GM18507 (cell line): ENCODE data around the gene MAP4K3.

ENCODE experiments used
- DNase-seq: peaks from one replicate; pipeline ENCODE4 v3.0.0; 2011; ENCODE audit warnings: low read depth; ENCODE audit not compliant: insufficient read length; ENCODE audit errors: extremely low spot score
- FAIRE-seq: peaks from 2 replicates; lab custom pipeline; 2011; peaks lifted over from hg19 to GRCh38; lab: Jason Lieb, UNC

The MAP4K3 gene

DNA sequence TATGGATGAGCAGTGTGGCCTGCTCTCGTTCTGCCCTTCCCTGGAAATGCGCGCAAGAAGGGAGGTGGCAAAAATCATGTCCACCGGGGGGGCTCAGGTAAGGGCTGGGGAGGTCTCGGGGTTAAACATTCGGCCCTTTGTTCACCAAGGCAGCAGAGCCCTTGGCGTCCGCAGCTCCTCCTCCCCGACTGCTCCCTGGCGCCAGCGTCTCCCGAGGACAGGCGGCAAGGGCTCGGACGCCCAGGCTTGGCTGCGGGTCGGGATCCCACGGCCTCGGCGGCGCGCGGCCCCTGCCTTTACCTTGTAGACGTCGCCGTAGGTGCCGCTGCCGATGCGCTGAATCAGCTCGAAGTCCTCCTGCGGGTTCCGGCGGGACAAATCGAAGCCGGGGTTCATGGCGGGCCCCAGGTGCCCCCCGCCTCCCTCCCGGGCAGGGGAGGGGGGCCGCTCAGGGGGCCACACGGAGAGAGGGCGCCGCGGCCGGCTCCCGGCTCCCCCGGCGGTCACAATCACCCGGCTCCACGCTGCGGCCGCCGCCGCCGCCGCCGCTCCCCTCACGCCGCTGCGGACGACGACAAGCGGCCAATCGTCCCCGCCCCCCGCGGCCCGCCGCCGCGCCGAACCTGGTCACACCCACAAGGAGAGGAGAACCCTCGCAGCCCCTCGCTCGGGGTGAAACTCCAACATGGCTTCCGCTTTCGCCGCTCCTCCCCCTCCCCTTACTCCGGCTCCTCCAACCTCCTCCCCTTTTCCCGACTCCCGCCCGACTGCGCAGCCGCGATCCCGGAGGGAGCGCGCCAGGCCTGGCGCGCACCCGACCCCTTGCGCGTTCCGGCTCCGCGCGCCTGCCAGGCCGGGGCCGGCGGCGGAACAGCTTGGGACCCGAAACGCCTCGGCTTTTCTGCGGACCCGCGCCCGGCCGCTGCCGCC is at the start of gene MAP4K3:
Gene MAP4K3, minus strand, starts transcription at position 694 of the 930 bp plus-strand sequence. Its CDS starts 298 bp downstream, at position 396.
- DNase-seq (peak; percentile 73), FAIRE-seq (peak; percentile 75)

DNA sequence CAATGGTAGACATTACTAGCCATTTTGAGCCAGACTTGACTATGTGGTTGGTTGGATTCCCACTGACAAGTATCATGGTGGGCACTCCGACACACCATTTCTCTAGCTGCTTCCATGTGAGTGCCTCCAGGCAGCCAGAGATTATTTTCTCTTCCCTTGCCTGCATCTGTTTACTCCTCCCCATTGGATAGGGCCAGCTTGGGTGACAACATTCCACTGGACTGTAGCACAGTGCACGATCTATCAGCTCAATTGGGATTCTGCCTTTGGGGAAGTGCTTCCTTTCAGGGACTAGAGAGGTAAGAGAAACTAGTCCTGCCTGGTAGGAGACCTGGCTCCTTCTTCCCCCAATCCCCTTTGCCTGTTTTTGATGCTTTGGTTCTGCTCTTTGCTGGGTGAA is 49.0 kb upstream of the MAP4K3 start:
- FAIRE-seq (no peak), DNase-seq (no peak)

DNA sequence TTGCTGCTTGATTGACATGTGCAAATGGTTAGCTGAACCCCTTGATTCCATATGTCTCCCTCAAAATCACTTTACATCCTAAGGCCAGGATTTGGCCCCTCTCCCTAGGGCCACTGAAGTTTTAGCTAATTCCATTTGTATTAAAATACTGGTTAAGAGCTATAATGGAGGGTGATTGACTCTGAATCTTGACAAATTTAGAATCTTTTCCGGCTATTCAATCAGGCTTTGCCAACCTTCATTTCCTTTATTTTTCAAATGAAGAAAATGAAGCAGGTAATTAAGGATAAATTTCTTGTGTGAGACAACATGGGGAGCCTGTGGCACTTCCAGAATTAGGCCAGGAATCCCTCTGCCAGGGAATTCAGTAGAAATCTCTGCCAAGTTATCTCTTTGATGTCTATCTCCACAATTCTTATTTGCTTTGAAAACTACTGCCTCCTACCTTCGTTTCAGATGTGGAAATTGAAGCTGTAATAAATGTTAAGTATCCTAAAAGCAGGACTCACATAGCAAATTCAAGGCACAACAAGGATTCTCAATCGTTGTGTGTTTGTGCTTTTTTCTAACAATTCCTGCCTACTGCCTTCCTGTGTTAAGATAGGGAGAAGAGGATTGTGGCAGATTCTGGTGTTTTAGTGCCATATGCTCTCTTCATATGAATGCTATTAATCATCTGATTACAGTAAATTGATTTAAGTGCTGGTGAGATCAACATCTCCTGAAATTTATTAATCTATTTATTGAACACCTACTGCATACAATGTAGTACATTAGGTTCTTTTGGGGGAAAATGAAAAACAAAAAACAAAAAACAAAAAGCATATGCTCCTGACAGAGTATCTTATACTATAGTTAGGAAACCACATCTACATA is 47.8 kb upstream of the MAP4K3 start:
- DNase-seq (no peak), FAIRE-seq (no peak)

DNA sequence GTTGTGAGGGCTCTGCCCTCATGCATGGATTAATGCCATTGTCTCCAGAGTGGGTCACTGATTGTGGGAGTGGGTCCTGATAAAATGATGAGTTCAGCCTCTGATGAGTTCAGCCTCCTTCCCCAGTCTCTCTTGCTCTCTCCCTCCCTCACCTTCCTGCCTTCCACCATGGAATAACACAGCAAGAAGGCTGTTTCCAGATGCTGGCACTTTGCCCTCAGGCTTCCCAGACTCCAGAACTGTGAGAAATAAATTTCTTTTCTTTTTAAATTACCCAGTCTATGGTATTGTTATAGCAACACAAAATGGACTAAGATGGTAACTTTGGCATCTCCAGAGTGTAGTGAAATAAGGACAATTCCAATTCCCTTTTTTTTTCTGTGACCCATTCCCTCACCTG is 47.1 kb upstream of the MAP4K3 start:
- DNase-seq (no peak), FAIRE-seq (no peak)

DNA sequence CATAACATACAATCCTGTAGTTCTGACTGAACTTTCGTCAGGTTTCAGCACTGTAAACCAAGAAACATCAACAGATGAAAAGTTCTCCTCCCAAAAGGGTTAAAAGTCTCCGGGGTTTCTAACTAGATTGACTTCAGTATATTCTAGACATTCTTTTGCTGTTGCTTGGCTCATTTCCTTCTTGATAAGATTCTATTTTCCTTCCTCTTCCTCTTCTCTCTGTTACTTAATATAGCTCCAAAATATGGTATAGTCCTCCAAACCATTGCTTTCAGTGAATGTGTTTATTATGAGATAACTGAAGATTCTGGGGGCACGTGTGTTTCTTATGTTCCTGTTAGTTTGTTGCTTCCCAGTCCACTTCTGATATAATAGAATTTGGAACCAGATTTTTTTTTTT is 46.4 kb upstream of the MAP4K3 start:
- DNase-seq (no peak), FAIRE-seq (no peak)

DNA sequence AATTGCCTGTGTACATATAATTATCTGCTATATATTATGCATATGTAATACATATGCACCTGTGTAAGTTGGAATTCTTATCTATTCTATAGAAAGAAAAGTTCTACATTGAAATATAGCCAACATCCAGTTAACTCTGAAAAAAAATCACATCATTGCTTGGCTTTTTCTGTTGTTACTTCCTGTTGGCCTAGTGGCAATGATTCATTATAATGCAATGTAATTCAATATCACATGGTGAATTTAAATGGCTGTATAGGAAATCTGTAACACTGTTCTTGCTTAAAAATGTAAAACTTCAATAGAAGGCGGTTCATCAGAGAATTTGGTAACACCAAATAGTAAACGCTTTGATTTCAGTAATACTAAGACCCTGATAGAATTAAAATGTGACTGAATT is 44.5 kb upstream of the MAP4K3 start:
- no peak for DNase-seq
- FAIRE-seq, result no peak

DNA sequence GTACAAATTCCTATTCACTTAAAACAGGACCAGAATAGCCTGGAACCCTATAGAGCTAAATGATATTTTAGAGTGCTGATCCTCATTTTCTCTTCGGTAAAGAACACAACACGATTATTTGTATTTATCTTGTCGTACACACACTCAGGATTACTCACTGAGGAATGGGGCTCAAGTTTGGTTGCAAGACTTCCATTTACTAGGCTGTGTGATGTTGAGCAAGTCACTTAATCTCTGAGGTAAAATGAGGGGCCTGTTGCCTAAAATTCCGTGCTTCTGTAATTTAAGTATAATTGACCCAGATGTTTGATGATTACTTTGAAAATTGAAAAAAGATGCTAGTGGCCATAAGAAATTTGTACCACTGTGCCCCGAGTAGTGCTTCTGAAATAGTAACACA is 42.6 kb upstream of the MAP4K3 start:
- FAIRE-seq (no peak), DNase-seq (no peak)

DNA sequence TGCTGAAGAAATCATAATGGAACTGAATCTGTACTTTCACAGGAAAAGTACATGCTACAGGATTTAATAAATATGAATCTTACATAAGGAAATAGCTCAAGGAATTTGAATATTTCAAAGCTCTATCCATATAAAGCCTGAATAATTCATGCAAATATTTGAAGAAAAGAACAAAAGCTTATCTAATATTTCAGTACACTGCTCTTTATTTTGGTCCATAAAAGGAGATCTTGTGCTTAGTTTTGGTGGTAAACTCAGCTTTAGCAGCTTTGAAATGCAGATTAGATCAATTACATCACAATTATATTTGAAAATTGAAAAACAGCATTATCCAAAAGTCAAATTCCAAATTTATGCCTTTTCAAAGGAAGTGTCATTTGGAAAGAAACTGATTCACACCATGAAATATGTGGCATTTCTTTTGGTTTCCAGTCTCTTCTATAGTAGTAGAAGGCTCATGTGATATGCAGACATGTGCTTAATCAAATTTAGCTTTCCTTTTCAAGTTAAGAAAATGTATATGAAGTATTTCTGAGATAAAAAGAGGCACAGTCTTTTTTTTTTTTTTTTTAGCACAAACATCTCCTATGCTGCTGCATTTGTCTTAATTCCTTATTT is 42.1 kb upstream of the MAP4K3 start:
- no peak for FAIRE-seq
- no peak for DNase-seq

DNA sequence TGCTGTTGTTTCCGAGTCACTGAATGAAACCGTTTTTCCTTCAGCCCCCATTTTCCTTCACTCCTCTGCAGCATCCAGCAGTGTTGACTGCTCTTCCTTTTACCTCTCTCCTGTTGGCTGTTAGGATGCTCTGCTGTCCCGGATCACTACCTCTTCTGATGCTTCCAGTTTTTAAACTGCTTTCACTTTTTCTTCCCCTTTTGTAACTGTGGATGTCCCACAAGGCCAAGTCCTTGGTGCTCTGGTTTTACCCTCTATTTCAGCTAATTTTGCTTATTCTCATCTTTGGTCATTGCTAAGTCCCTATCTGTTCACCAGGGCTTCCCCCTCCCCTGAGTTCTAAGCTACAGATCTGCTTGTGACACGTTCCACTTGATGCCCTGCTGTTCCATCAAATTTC is 39.4 kb upstream of the MAP4K3 start:
- DNase-seq (no peak), FAIRE-seq (peak; percentile 78)

DNA sequence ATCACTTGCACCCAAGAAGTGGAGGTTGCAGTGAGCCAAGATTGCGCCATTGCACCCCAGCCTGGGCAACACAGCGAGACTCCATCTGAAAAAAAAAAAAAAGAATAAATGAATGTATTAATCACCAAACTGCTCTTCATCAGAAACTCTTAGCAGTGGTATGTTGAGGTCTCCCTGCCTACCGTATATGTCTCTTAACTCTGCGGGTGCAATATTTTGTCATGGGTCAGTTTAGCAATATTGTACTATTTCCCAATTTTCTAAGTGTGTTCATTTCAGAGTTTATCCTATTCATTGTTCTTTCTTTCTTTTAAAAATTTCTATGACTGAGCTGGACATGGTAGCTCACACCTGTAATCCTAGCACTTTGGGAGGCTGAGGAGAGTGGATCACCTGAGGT is 37.9 kb upstream of the MAP4K3 start:
- FAIRE-seq, result no peak
- no peak for DNase-seq

DNA sequence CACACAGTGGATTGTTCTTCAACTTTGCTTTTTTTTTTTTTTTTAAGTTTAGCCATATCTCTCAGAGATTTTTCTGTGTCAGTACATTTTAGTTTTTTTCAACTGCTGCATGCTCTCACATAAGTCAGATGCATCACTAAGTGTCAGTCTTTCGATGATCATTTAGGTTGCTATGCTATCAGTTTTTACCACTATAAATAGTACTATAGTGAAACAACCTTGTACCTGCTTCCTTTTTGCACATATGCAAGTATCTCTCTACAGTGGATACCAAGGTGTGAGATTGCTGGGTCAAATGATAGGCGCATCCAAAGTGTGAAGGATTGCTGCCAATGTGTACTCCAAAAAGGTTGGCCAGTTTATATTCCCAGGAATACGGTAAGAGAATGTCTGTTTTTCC is 33.5 kb upstream of the MAP4K3 start:
- DNase-seq (no peak), FAIRE-seq (peak; percentile 57)

DNA sequence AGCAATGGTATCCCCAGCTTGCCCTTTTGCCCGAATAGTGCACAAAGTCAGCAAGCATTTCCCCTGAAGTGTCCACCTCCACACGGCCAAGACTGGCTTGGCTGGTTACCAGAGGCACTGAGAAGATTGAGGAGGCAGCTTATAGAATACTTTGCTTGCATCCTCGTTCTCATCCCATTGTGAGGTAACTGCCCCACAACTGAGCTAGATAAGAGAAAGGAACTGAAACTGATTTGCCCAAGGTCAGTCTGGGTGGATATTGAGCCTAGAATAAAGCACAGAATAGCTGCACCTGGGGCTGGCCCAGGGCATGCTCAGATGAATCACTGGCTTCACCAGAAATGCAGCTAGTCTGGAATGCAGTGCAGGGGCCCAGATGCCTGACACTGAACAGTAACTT is 32.7 kb upstream of the MAP4K3 start:
- DNase-seq (no peak), FAIRE-seq (peak; percentile 75)

DNA sequence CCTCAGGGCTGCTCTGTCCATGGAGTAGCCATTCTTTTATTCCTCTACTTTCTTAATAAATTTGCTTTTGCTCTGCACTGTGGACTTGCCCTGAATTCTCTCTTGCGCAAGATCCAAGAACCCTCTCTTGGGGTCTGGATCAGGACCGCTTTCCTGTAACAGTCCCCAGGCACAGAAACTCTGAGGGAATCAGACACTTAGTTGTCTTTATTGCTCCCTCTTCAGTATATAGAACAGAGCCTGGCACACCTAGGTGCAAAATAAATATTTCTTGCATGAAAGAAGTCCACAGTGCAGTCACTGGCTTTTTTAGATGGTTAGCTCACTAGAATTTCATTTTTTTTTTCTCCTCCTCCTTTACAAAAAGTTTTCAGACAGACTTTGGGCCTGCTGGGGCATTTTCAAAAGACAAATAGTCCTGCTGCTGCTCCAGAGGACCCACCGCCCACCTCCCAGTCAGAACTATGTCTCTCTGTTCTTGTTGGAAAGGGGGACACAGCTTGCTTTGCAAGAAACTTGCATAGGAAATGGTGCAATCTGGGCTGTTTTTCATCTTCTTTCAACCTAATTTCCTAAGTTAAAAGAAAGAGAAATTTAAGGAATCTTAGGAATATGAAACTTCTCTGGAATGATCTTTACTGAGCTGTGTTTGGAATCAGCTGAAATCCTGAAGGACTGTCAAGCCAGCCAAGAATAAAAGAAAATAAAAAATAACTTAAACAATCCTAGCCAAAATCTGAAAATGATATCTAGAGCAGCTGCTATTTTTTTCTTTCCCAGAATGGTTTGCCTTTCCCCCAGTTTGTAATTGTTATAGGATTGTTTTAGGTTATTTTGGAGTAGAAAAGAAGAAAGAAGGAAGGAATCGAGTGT is 31.7 kb upstream of the MAP4K3 start:
- FAIRE-seq, result no peak

DNA sequence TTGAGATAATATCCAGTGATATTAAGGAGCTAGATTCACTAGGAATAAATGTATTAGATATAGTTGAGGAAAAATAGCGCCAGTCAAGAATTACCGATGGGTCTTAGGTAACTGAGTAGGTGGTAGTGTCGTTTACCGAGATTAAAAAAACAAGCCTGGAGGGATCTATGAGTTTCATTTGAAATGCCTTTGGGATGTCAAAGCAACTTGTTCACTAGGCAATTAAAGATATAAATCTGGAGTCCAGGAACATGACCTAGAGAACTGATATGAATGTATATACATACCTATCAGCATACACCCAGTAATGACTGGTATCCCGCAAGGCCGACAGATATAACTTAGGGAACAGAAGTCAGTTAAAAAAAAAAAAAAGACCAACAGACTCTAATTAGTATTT is 29.2 kb upstream of the MAP4K3 start:
- FAIRE-seq, result no peak

More for the DNA sequence above, 31.7 kb upstream of the MAP4K3 start:
- no peak for DNase-seq

DNA sequence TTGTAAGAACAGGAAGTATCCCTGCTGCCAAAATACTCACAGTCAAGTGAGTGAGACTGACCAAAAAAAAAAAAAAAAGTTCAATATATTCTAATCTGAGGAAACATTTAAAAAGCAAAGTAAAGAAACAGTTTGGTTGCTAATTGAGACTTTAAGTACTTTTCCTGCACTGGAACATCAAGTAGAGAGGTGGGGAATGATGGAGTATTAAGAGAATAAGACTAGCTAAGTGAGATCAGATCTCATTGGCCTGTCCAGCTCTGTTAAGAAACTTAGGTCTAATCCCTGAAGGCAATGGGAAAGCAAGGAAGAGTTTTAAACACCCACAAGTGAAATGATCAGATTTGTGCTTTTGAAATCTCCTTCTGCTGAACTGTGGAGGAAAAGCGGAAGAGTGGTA is 27.8 kb upstream of the MAP4K3 start:
- DNase-seq, result no peak
- no peak for FAIRE-seq

More for the DNA sequence above, 29.2 kb upstream of the MAP4K3 start:
- DNase-seq, result no peak

DNA sequence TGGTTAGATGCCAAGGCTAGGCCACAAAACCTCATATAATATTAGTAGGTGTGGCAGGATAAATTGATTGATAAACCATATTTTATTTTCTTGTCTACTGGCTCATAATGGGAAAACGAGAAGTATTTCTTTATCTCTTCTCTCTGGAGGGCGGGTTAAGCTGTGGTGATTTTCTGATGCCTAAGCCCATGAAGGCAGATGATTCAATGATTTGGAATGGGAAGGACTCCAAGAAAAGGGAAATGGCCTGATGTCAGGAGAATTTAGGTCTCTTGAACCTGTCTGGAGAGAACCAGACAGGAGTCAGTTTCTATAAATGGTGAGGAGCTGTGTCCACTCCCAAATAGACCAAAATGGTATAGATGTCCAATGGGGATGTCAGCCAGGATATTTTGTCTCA is 18.7 kb upstream of the MAP4K3 start:
- DNase-seq, result no peak
- no peak for FAIRE-seq

DNA sequence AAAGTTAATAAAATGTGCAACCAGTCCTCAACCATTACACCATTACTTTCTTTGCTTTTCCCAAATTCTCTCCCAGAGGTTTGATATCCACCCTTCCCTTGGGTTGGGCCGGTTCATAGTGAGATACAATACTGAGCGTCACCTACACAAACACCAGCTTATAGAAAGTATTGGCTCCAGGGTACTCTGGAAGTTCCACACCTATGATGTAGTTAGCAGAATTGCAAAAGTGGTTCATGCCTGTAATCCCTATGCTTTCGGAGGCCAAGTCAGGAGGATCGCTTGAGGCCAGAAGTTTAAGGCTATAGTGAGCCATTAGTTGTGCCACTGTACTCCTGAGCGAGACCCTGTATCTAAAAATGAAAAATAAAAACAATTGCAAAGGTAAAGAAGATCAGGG is 15.3 kb upstream of the MAP4K3 start:
- DNase-seq (no peak), FAIRE-seq (no peak)

DNA sequence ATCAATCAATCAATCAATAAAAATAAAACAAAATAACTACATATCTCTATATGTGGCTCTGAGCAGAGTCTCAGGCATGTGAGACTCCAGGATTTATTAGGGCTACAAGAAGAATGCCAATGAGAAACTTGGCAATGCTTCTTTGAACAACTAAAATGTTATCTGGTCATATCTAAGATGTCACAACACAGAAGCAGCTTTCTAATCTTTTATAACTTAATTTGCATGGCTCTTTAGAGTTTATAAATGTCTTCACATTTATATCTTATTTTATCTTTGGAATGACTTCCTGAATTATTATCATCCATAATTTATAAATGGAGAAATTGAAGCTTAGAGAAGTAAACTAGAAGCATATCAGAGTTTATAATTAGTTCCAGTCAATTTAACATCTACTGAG is 14.9 kb upstream of the MAP4K3 start:
- no peak for DNase-seq
- no peak for FAIRE-seq

DNA sequence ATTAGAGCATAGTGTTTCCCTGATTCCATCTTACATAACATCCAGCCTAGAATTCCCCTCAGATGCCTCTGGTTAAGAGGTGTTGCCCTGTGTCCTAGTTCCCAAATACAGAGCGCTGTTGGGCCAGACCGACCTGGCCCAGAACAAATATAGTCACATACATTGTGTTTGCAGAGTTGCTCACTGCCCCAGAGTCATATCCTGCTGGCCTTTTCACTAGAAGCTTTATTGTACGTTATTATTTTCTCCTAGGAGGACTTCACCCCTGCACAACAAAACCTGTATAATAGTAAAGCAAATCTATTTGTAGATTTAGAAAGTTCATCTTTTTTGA is 11.1 kb upstream of the MAP4K3 start:
- no peak for FAIRE-seq

More for the DNA sequence above, 11.1 kb upstream of the MAP4K3 start:
- DNase-seq, result no peak
